ENCODE data around the gene ABCA5. TPM values are rescaled to one million over a fixed set of nuclear protein-coding genes. Genes with fewer than 3 reads are reported as not detected.
"Not testable (repeated sequence)": the region's sequence is repeated elsewhere in the genome, so short reads cannot be mapped to it uniquely, and the experiment has no call there.

Gene ABCA5
- total and polyA plus RNA-seq, 2 donors (not counting 1 experiment from before 2014, with no cell fraction given): 9.8 to 37.2 TPM

- no peaks in the 10 kb centered on the region for H3K4me1 Mint-ChIP-seq
- no peak for TF ChIP-seq CTCF (IDR thresholded peaks at IDR 0.05)
- TF ChIP-seq EZH2 (IDR thresholded peaks at IDR 0.05; ENCODE audit: borderline replicate concordance, insufficient read depth, low read depth, low read length, poor library complexity, severe bottlenecking): no peak
- DNase-seq: no peak
- no peak overlapping the region for H3K9ac ChIP-seq (ENCODE audit: low read length)
- H3K9me3 ChIP-seq (ENCODE audit: control extremely low read depth in 1 of 3, control insufficient read depth in 2 of 3, insufficient read depth in 1 of 3, low read length in 2 of 3): peaks cover 0 to 6% (median 0%) of the 10 kb centered on the region in 3 donors
- H3K9me3 Mint-ChIP-seq (ENCODE audit: insufficient read depth): no peaks in the 10 kb centered on the region
- ChIA-PET POLR2A (no interaction called here), CTCF (interaction anchor here (0.6 kb wide), 1 partner anchor 524 kb away, joined by 3 read pairs; no protein-coding TSS in a partner anchor)
- no peak overlapping the region for H3K27ac ChIP-seq (ENCODE audit: low read length in 2 of 2)
- H3K27me3 ChIP-seq (replicated peaks in 1 of 4; ENCODE audit: control extremely low read depth in 1 of 4, control insufficient read depth in 3 of 4, insufficient read depth in 4 of 4, low read length in 3 of 4): no peaks in the 10 kb centered on the region
- ATAC-seq (ENCODE audit: low read depth): no peak
- no peaks in the 10 kb centered on the region for H3K27me3 Mint-ChIP-seq
- H3K4me3 ChIP-seq (ENCODE audit: control extremely low read depth in 1 of 5, extremely low read depth in 1 of 5, insufficient read depth in 1 of 5, low read depth in 2 of 5, low read length in 4 of 5): no peak overlapping the region
- no CpG with 5 or more reads among the region's 3 CpGs for WGBS (ENCODE audit: insufficient coverage)
- no peaks in the 10 kb centered on the region for H3K4me1 ChIP-seq (ENCODE audit: control insufficient read depth in 2 of 2, insufficient read depth in 2 of 2, low read length in 2 of 2)
- intact Hi-C loops (cut with micrococcal nuclease): loop anchor here (5.0 kb wide), 1 partner anchor 33 kb away; no protein-coding TSS in a partner anchor
- no peak overlapping the region for H3K4me2 ChIP-seq (replicated peaks; ENCODE audit: low read depth, low read length, poor library complexity, severe bottlenecking)
- no peak overlapping the region for H3K27ac Mint-ChIP-seq
- no peaks in the 10 kb centered on the region for H3K36me3 ChIP-seq (replicated peaks in 1 of 2; ENCODE audit: control extremely low read depth in 1 of 2, control insufficient read depth in 1 of 2, extremely low read depth in 1 of 2, insufficient read depth in 2 of 2, low read length in 1 of 2)
- no peaks in the 10 kb centered on the region for H4K20me1 ChIP-seq (ENCODE audit: control insufficient read depth, insufficient read depth, low read length, poor library complexity, severe bottlenecking)
- no peak overlapping the region for H3K4me3 Mint-ChIP-seq
- H3K79me2 ChIP-seq (ENCODE audit: control insufficient read depth, insufficient read depth, low read length): no peaks in the 10 kb centered on the region
- no peak overlapping the region for H2AFZ ChIP-seq (ENCODE audit: insufficient read depth, low read depth, low read length, poor library complexity, severe bottlenecking)
These were observed 26.7 kb downstream of the ABCA5 start for GRCh38 chr17:69300222-69300621.

GRCh38 chr17:69298120-69298722 lies 28.7 kb downstream of the ABCA5 start:
- POLR2A ChIA-PET, CTCF ChIA-PET: not testable (repeated sequence)

More at GRCh38 chr17:69298120-69298722, 28.7 kb downstream of the ABCA5 start:
- H3K9ac ChIP-seq (ENCODE audit: low read length); H3K4me3 ChIP-seq (ENCODE audit: control extremely low read depth in 1 of 5, extremely low read depth in 1 of 5, insufficient read depth in 1 of 5, low read depth in 2 of 5, low read length in 4 of 5); H3K36me3 ChIP-seq (replicated peaks in 1 of 2; ENCODE audit: control extremely low read depth in 1 of 2, control insufficient read depth in 1 of 2, extremely low read depth in 1 of 2, insufficient read depth in 2 of 2, low read length in 1 of 2); H3K27ac Mint-ChIP-seq; H3K27ac ChIP-seq (ENCODE audit: low read length in 2 of 2); ATAC-seq (ENCODE audit: low read depth); intact Hi-C loops (cut with micrococcal nuclease); H3K79me2 ChIP-seq (ENCODE audit: control insufficient read depth, insufficient read depth, low read length); DNase-seq; H3K4me1 ChIP-seq (ENCODE audit: control insufficient read depth in 2 of 2, insufficient read depth in 2 of 2, low read length in 2 of 2); H2AFZ ChIP-seq (ENCODE audit: insufficient read depth, low read depth, low read length, poor library complexity, severe bottlenecking); H3K27me3 Mint-ChIP-seq; H3K9me3 ChIP-seq (ENCODE audit: control extremely low read depth in 1 of 3, control insufficient read depth in 2 of 3, insufficient read depth in 1 of 3, low read length in 2 of 3); H4K20me1 ChIP-seq (ENCODE audit: control insufficient read depth, insufficient read depth, low read length, poor library complexity, severe bottlenecking); H3K27me3 ChIP-seq (replicated peaks in 1 of 4; ENCODE audit: control extremely low read depth in 1 of 4, control insufficient read depth in 3 of 4, insufficient read depth in 4 of 4, low read length in 3 of 4); H3K9me3 Mint-ChIP-seq (ENCODE audit: insufficient read depth); H3K4me2 ChIP-seq (replicated peaks; ENCODE audit: low read depth, low read length, poor library complexity, severe bottlenecking); H3K4me3 Mint-ChIP-seq; H3K4me1 Mint-ChIP-seq: not testable (repeated sequence)
- WGBS (ENCODE audit: insufficient coverage): no CpG with 5 or more reads among the region's 3 CpGs
